ENCODE data around the gene GATA1.

Gene GATA1

DNA sequence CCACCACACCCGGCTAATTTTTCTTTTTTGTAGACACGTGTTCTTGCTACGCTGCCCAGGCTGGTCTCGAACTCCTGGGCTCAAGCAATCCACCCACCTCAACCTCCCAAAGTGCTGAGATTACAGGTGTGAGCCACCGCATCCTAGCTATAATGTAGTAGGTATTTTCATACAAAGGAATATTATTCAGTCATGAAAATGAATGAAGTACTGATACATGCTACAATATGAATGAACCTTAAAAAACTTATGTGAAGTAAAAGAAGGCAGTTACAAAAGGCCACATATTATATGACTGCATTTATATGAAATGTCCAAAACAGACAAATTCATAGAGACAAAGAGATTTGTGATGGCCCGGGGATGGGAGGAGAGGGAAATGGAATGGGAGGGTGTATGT is 4.7 kb upstream of the GATA1 start:
- CTCF ChIA-PET: no interaction called here
- TF ChIP-seq, protein P1, sequence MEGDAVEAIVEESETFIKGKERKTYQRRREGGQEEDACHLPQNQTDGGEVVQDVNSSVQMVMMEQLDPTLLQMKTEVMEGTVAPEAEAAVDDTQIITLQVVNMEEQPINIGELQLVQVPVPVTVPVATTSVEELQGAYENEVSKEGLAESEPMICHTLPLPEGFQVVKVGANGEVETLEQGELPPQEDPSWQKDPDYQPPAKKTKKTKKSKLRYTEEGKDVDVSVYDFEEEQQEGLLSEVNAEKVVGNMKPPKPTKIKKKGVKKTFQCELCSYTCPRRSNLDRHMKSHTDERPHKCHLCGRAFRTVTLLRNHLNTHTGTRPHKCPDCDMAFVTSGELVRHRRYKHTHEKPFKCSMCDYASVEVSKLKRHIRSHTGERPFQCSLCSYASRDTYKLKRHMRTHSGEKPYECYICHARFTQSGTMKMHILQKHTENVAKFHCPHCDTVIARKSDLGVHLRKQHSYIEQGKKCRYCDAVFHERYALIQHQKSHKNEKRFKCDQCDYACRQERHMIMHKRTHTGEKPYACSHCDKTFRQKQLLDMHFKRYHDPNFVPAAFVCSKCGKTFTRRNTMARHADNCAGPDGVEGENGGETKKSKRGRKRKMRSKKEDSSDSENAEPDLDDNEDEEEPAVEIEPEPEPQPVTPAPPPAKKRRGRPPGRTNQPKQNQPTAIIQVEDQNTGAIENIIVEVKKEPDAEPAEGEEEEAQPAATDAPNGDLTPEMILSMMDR (IDR thresholded peaks at IDR 0.05; ENCODE audit: insufficient read depth, low read length, missing control alignments): no peak
- POLR2A ChIA-PET: no interaction called here
- no peak for DNase-seq (ENCODE audit: low read depth, low spot score)
- no peak overlapping the region for H3K4me3 ChIP-seq (ENCODE audit: low read depth, low read length)

DNA sequence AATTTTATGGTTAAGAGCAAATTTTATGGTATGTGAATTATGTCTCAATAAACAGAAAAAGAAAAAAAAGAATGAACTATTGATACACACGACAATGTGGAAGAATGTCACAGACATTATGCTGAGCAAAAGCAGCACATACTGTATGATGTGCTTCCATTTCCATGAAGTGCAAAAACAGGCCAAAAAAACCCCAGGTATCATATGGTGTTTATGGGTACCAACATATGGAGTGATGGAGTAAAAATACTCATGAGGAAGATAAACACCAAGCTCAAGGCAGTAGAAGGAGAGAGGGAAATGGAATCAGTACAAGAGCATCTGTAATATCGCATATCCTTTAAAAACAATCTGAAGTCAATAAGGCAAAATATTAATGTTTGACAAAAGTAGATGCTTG is 4.2 kb upstream of the GATA1 start:
- no peak overlapping the region for H3K4me3 ChIP-seq (ENCODE audit: low read depth, low read length)
- TF ChIP-seq, protein P1 (IDR thresholded peaks at IDR 0.05; ENCODE audit: insufficient read depth, low read length, missing control alignments): no peak
- ChIA-PET CTCF (no interaction called here), POLR2A (no interaction called here)
- no peak for DNase-seq (ENCODE audit: low read depth, low spot score)

DNA sequence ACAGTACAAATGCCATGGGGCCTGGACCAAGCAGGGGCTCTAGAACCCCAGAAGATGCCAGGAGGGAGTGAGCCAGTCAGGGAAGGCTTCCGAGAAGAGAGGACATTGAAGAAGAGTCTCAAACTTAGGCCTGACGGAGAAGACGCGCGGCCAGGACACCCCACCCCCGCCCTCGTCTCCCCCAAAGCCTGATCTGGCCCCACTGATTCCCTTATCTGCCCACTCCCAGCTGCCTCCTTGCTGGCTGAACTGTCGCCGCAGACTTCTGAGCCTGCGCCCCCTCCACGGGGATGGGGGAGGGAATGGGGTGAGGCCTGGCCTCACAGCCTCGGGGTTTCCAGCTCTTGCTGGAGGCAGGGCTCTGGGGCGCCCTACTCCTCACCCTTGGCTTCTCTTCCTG is 3.6 kb upstream of the GATA1 start:
- TF ChIP-seq, protein P1 (IDR thresholded peaks at IDR 0.05; ENCODE audit: insufficient read depth, low read length, missing control alignments): no peak
- POLR2A ChIA-PET: no interaction called here

DNA sequence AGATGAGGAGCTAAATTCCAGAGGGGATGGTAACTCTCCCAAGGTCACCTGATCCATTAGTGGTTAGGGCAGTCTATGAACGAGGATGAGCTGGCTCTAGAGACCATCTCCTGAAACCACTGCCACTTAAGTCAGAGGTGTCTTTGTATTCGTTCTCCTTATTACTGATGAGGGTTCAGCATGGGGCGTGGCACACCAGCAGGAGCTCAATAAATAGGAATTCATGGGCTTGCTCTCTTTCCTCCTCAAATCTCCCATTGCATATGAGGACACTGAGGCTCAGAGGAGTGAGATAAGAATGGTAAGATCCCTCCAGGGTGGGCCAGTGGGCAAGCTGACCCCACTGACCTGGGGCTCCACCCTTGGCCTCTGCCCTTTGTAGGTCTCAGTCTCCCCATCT is 1.7 kb upstream of the GATA1 start:
- DNase-seq (ENCODE audit: low read depth, low spot score): no peak
- ChIA-PET CTCF (no interaction called here), POLR2A (no interaction called here)
- TF ChIP-seq, protein P1 (IDR thresholded peaks at IDR 0.05; ENCODE audit: insufficient read depth, low read length, missing control alignments): no peak
- no peak overlapping the region for H3K4me3 ChIP-seq (ENCODE audit: low read depth, low read length)

More for the DNA sequence above, 3.6 kb upstream of the GATA1 start:
- H3K4me3 ChIP-seq (ENCODE audit: low read depth, low read length): no peak overlapping the region
- DNase-seq (ENCODE audit: low read depth, low spot score): no peak
- CTCF ChIA-PET: no interaction called here

DNA sequence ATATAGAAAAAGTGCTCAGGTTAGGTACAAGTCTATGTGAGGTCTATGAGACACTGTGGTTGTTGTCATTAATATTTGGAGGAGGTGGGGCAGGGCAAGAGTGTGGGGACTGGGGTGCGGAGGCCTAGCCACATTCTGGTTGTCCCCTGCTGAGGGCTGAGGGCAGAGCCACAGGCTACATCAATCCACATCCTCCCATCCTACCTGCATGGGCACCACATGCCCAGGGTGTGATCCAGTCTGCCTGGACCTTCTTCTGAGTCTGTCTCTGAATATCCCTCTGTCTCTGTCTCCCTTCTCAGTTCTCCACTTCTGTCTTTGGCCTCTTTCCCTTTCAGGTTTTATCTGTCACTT is 1.2 kb upstream of the GATA1 start:
- H3K4me3 ChIP-seq (ENCODE audit: low read depth, low read length): no peak overlapping the region
- TF ChIP-seq, protein P1 (IDR thresholded peaks at IDR 0.05; ENCODE audit: insufficient read depth, low read length, missing control alignments): no peak
- CTCF ChIA-PET: no interaction called here
- no peak for DNase-seq (ENCODE audit: low read depth, low spot score)
- POLR2A ChIA-PET: no interaction called here

DNA sequence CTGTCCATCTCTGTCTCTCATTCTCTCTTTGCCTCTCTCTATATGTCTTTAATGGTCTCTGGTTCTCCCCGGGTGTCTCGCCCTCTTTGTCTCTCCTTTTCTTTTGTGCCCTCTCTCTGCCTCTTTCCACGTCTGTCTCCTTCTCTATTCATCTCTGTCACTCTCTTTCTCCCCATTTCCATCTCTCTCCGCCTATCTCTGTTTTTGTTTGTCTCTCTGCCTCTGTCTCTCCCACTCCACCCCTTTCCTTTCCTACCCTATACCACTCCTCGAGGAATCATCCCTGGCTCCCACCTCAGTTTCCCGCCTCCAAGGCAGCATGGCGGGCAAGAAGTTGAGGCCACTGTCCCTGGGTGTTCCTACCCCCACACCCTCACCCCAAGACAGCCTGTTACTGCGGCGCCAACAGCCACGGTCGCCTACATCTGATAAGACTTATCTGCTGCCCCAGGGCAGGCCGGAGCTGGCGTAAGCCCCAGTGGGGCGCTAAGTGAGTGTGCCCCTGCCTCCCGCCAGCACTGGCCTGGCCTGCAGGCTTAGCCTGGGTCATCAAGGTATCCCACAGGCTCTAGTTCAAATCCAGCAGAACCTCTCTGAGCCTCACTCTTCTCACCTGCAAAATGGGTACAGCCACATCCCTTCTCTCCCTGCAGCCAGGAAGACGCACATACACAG is 713 bp upstream of the GATA1 start:
- H3K4me3 ChIP-seq (ENCODE audit: low read depth, low read length): no peak overlapping the region
- ChIA-PET CTCF (no interaction called here), POLR2A (no interaction called here)
- DNase-seq (ENCODE audit: low read depth, low spot score): no peak
- TF ChIP-seq, protein P1 (IDR thresholded peaks at IDR 0.05; ENCODE audit: insufficient read depth, low read length, missing control alignments): no peak
